Measurements from ENCODE around the gene ARPC1A. TPM values are rescaled to one million over a fixed set of nuclear protein-coding genes. Genes with fewer than 3 reads are reported as not detected.
A peak's percentile ranks its signal among the peaks of the same experiment; 100 is the strongest.
"Not testable (repeated sequence)": the region's sequence is repeated elsewhere in the genome, so short reads cannot be mapped to it uniquely, and the experiment has no call there.

Gene ARPC1A
- polyA plus RNA-seq, 1 experiment, result 243 TPM

DNA sequence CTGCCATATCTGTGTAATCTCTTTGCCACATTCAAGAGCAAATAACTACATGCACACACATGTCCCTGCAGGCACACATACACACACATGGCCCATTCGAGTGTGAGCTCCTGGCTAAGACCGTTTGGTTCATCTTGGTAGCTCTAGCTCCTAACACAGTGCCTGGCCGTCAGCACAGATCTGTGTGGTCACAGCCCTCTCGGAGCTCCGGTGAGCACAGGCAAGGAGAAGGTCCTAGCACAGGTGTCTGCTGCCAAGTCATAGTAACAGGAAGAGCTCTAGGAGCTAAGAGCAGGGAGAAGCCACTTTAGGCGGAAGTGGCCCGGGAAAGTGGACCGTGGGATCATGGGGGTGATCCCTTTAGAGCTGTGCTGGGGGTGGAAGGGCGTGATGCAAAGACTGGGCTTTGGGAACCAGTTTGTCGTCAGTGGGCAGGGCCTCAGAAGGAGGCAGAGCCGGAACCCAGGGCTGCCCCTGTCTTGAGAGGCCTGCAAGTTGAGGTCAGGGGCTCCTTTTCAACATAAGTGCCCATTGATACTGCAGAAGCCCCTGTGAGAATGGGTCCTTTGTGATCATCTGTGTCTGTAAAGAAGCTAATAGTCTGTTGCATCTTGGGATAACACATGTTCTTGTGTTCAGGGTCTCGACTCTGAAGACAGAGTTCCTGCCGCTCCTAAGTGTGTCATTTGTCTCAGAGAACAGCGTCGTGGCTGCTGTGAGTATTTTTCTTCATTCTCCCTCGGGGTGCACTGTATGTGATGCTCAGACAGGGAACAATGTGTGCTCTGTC lies 32.2 kb downstream of the ARPC1A start:
- DNase-seq (ENCODE audit: low read depth), result no peak

DNA sequence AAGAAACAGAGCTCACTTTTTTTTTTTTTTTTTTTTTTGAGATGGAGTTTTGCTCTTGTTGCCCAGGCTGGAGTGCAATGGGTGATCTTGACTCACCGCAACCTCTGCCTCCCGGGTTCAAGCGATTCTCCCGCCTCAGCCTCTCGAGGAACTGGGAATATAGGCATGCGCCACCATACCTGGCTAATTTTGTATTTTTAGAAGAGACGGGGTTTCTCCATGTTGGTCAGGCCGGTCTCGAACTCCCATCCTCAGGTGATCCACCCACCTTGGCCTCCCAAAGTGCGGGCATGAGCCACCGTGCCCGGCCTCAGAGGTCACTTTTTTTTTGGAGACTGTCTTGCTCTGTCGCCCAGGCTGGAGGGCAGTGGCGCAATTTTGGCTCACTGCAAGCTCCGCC lies 32.8 kb downstream of the ARPC1A start:
- POLR2A ChIA-PET; H3K4me3 ChIP-seq (ENCODE audit: low read depth, low read length); H3K27me3 ChIP-seq (ENCODE audit: control insufficient read depth, insufficient read depth, low read length); DNase-seq (ENCODE audit: low read depth): not testable (repeated sequence)
- H3K36me3 ChIP-seq (ENCODE audit: control insufficient read depth, insufficient read depth, low read length), result peaks cover 24% of the 10 kb centered on the region
- CTCF ChIA-PET, result interaction anchor here (1.4 kb wide), 1 partner anchor 10 kb away, joined by 3 read pairs; no protein-coding TSS in a partner anchor

More for the DNA sequence above, 32.2 kb downstream of the ARPC1A start:
- ChIA-PET CTCF (interaction anchor here (0.6 to 1.4 kb wide), 3 partner anchors 10 to 18 kb away, joined by 3 read pairs; no protein-coding TSS in a partner anchor), POLR2A (interaction anchor here (0.6 kb wide), 1 partner anchor 29 kb away, joined by 3 read pairs; no protein-coding TSS in a partner anchor)
- no peaks in the 10 kb centered on the region for H3K27me3 ChIP-seq (ENCODE audit: control insufficient read depth, insufficient read depth, low read length)
- TF ChIP-seq, protein P1, sequence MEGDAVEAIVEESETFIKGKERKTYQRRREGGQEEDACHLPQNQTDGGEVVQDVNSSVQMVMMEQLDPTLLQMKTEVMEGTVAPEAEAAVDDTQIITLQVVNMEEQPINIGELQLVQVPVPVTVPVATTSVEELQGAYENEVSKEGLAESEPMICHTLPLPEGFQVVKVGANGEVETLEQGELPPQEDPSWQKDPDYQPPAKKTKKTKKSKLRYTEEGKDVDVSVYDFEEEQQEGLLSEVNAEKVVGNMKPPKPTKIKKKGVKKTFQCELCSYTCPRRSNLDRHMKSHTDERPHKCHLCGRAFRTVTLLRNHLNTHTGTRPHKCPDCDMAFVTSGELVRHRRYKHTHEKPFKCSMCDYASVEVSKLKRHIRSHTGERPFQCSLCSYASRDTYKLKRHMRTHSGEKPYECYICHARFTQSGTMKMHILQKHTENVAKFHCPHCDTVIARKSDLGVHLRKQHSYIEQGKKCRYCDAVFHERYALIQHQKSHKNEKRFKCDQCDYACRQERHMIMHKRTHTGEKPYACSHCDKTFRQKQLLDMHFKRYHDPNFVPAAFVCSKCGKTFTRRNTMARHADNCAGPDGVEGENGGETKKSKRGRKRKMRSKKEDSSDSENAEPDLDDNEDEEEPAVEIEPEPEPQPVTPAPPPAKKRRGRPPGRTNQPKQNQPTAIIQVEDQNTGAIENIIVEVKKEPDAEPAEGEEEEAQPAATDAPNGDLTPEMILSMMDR (IDR thresholded peaks at IDR 0.05; ENCODE audit: insufficient read depth, low read depth, low read length), result no peak
- H3K36me3 ChIP-seq (ENCODE audit: control insufficient read depth, insufficient read depth, low read length), result peaks cover 24% of the 10 kb centered on the region
- no peak overlapping the region for H3K4me3 ChIP-seq (ENCODE audit: low read depth, low read length)

DNA sequence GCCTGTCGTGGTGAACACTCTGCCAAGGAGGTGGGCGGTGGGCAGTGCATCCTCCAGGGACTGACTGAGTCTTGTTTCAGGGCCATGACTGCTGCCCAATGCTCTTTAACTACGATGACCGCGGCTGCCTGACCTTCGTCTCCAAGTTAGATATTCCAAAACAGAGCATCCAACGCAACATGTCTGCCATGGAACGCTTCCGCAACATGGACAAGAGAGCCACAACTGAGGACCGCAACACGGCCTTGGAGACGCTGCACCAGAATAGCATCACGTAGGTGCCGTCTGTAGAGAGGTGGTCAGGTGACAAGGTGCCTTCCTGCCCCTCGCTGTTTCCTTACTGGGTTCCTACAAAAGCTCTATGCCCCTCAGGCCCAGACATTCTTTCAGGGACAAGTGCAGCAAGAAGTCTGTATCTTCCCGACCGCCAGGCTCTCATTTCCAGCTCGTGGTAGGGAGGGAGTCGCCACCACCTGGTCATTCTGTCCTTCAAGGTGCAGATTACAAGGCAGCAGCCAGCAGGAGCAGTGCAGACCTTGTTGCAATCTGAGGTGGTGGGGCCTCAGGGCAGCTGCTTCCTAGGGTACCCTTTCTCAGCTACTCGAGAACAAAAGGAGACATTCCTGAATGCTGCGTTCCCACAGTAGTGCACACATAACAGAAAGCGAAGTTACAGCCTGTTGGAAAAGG lies 33.9 kb downstream of the ARPC1A start:
- CTCF ChIA-PET, result interaction anchor here (0.6 to 1.5 kb wide), 2 partner anchors 58 to 239 kb away, joined by 3 to 4 read pairs; no protein-coding TSS in a partner anchor
- TF ChIP-seq, protein P1 (IDR thresholded peaks at IDR 0.05; ENCODE audit: insufficient read depth, low read depth, low read length), result no peak
- Histone ChIP-seq H3K4me3 (ENCODE audit: low read depth, low read length) (no peak overlapping the region), H3K36me3 (ENCODE audit: control insufficient read depth, insufficient read depth, low read length) (peaks cover 21% of the 10 kb centered on the region), H3K27me3 (ENCODE audit: control insufficient read depth, insufficient read depth, low read length) (no peaks in the 10 kb centered on the region)
- POLR2A ChIA-PET, result no interaction called here
- DNase-seq (ENCODE audit: low read depth), result no peak

DNA sequence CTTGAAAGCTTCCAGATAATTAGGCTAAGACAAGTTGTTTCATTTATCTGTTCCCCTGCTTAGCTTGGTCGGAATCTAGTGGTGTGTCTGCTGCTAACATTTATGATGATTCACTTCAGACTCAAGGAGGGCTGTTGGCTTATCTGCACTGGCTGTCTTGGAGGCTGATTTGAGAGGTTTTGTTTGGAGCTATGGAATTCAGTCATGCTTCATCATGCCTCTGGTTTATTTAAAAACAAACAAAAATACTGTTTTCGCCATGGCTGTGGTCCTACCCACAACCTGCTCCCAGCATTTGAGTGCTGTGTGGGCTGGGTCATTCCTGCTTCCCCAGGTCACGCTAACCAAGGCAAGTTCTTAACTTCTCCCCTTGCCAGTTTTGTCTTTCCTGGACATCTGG lies 37.1 kb downstream of the ARPC1A start:
- POLR2A ChIA-PET, result no interaction called here
- Histone ChIP-seq H3K36me3 (ENCODE audit: control insufficient read depth, insufficient read depth, low read length) (peaks cover 33% of the 10 kb centered on the region), H3K4me3 (ENCODE audit: low read depth, low read length) (no peak overlapping the region), H3K27me3 (ENCODE audit: control insufficient read depth, insufficient read depth, low read length) (no peaks in the 10 kb centered on the region)
- CTCF ChIA-PET, result interaction anchor here (0.9 to 1.3 kb wide), 5 partner anchors 13 to 53 kb away, joined by 3 to 4 read pairs (median 3); no protein-coding TSS in a partner anchor
- TF ChIP-seq, protein P1 (IDR thresholded peaks at IDR 0.05; ENCODE audit: insufficient read depth, low read depth, low read length), result no peak
- peak; percentile 87 for DNase-seq (ENCODE audit: low read depth)

DNA sequence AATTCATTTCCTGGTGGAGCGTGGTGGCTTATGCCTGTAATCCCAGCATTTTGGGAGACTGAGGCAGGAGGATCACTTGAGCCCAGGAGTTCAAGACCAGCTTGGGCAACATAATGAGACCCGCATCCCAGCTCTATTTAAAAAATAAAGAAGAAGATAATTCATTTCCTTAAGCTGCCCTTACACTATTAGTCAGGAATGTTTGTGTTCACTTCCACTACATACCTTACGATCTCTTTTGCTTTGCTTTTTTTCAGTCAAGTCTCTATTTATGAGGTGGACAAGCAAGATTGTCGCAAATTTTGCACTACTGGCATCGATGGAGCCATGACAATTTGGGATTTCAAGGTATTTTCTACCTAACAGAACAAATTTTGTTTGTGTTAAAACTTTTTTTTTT lies 37.6 kb downstream of the ARPC1A start:
- no peaks in the 10 kb centered on the region for H3K27me3 ChIP-seq (ENCODE audit: control insufficient read depth, insufficient read depth, low read length)
- ChIA-PET POLR2A (no interaction called here), CTCF (interaction anchor here (1.2 to 1.3 kb wide), 2 partner anchors 24 to 53 kb away, joined by 3 to 4 read pairs; no protein-coding TSS in a partner anchor)
- peaks cover 31% of the 10 kb centered on the region for H3K36me3 ChIP-seq (ENCODE audit: control insufficient read depth, insufficient read depth, low read length)
- H3K4me3 ChIP-seq (ENCODE audit: low read depth, low read length), result no peak overlapping the region
- no peak for DNase-seq (ENCODE audit: low read depth)
- TF ChIP-seq, protein P1 (IDR thresholded peaks at IDR 0.05; ENCODE audit: insufficient read depth, low read depth, low read length), result no peak
